WERI-Rb-1 (cell line): ENCODE results near the gene KIAA1755.

Source experiments
- DNase-seq: peaks from one replicate; pipeline ENCODE4 v3.0.0-alpha.2; 2020
- H3K27ac ChIP-seq: fragments of 250-450 bp; sonication (Bioruptor Pico); 2 replicates; pipeline ENCODE4 v1.5.1; 2020; ENCODE audit warnings: mild to moderate bottlenecking, moderate library complexity
- H3K27me3 ChIP-seq: fragments of 250-450 bp; sonication (Bioruptor Pico); 2 replicates; pipeline ENCODE4 v1.5.1; 2021; ENCODE audit warnings: mild to moderate bottlenecking, low read depth, moderate library complexity; ENCODE audit not compliant: insufficient read depth, severe bottlenecking
- H3K36me3 ChIP-seq: fragments of 250-450 bp; sonication (Bioruptor Pico); 2 replicates; pipeline ENCODE4 v1.5.1; 2020; ENCODE audit warnings: mild to moderate bottlenecking, moderate library complexity
- H3K4me3 ChIP-seq: 2 replicates; pipeline ENCODE4 v1.5.1; 2011; ENCODE audit warnings: low read depth, mild to moderate bottlenecking, control low read depth, low read length
- H3K9me3 ChIP-seq: fragments of 250-450 bp; sonication (Bioruptor Pico); 2 replicates; pipeline ENCODE4 v1.5.1; 2021; ENCODE audit warnings: mild to moderate bottlenecking, moderate library complexity; ENCODE audit not compliant: severe bottlenecking
- CTCF ChIP-seq: IDR thresholded peaks from 2 replicates; pipeline ENCODE4 v1.5.1; 2011; ENCODE audit warnings: low read depth, mild to moderate bottlenecking, control low read depth, inconsistent platforms, low read length

The KIAA1755 gene

GRCh38 chr20:38294076-38294591, 33.6 kb upstream of the KIAA1755 start:
- Histone ChIP-seq H3K27ac (no peak overlapping the region), H3K27me3 (no peaks in the 10 kb centered on the region), H3K36me3 (no peaks in the 10 kb centered on the region), H3K9me3 (no peaks in the 10 kb centered on the region), H3K4me3 (no peak overlapping the region)
- no peak for TF ChIP-seq CTCF
- no peak for DNase-seq

GRCh38 chr20:38293491-38294065, 33.0 kb upstream of the KIAA1755 start:
- Histone ChIP-seq H3K27me3 (no peaks in the 10 kb centered on the region), H3K36me3 (no peaks in the 10 kb centered on the region), H3K9me3 (no peaks in the 10 kb centered on the region), H3K27ac (no peak overlapping the region), H3K4me3 (no peak overlapping the region)
- DNase-seq = no peak
- TF ChIP-seq CTCF = no peak

GRCh38 chr20:38291966-38292365, 31.4 kb upstream of the KIAA1755 start:
- H3K27ac ChIP-seq = no peak overlapping the region
- no peak for DNase-seq

GRCh38 chr20:38290829-38291814, 30.6 kb upstream of the KIAA1755 start:
- Histone ChIP-seq H3K27me3 (no peaks in the 10 kb centered on the region), H3K36me3 (no peaks in the 10 kb centered on the region), H3K27ac (no peak overlapping the region), H3K9me3 (no peaks in the 10 kb centered on the region), H3K4me3 (no peak overlapping the region)
- peak; percentile 68 for DNase-seq
- peak; percentile 52; the same call in 1 of the 2 replicates for TF ChIP-seq CTCF

More at GRCh38 chr20:38291966-38292365, 31.4 kb upstream of the KIAA1755 start:
- TF ChIP-seq CTCF = no peak
- Histone ChIP-seq H3K9me3 (no peaks in the 10 kb centered on the region), H3K27me3 (no peaks in the 10 kb centered on the region), H3K4me3 (no peak overlapping the region), H3K36me3 (no peaks in the 10 kb centered on the region)

GRCh38 chr20:38286586-38287531, 26.3 kb upstream of the KIAA1755 start:
- Histone ChIP-seq H3K36me3 (no peaks in the 10 kb centered on the region), H3K27me3 (no peaks in the 10 kb centered on the region), H3K9me3 (peaks cover 13% of the 10 kb centered on the region), H3K4me3 (no peak overlapping the region), H3K27ac (no peak overlapping the region)
- TF ChIP-seq CTCF = no peak
- no peak for DNase-seq
